Panc1 (cell line): ENCODE data around the gene FRY.

Experiments used
- CTCF ChIP-seq: fragments of 450-650 bp; IDR thresholded peaks from 2 replicates; pipeline ENCODE4 v1.5.1; 2017; ENCODE audit warnings: mild to moderate bottlenecking
- POLR2AphosphoS5 ChIP-seq: IDR thresholded peaks from 2 replicates; pipeline ENCODE4 v1.6.1; 2012; ENCODE audit warnings: mild to moderate bottlenecking, low read depth, low read length, moderate library complexity
- SIN3A ChIP-seq: IDR thresholded peaks from 2 replicates; pipeline ENCODE4 v1.6.1; 2012; ENCODE audit warnings: low read depth, mild to moderate bottlenecking, low read length, moderate library complexity, borderline replicate concordance; ENCODE audit not compliant: insufficient read depth
- TF ChIP-seq, protein P1 (sequence below), 2 experiments: IDR thresholded peaks; 2 replicates each; pipeline ENCODE4 v1.6.1; 2011 to 2012; ENCODE audit warnings: low read depth in 2 of 2, control low read depth in 1 of 2, low read length in 1 of 2, mild to moderate bottlenecking in 1 of 2, moderate library complexity in 1 of 2; ENCODE audit not compliant: insufficient read depth in 1 of 2

- no peak for TF ChIP-seq POLR2AphosphoS5
- TF ChIP-seq, protein P1, sequence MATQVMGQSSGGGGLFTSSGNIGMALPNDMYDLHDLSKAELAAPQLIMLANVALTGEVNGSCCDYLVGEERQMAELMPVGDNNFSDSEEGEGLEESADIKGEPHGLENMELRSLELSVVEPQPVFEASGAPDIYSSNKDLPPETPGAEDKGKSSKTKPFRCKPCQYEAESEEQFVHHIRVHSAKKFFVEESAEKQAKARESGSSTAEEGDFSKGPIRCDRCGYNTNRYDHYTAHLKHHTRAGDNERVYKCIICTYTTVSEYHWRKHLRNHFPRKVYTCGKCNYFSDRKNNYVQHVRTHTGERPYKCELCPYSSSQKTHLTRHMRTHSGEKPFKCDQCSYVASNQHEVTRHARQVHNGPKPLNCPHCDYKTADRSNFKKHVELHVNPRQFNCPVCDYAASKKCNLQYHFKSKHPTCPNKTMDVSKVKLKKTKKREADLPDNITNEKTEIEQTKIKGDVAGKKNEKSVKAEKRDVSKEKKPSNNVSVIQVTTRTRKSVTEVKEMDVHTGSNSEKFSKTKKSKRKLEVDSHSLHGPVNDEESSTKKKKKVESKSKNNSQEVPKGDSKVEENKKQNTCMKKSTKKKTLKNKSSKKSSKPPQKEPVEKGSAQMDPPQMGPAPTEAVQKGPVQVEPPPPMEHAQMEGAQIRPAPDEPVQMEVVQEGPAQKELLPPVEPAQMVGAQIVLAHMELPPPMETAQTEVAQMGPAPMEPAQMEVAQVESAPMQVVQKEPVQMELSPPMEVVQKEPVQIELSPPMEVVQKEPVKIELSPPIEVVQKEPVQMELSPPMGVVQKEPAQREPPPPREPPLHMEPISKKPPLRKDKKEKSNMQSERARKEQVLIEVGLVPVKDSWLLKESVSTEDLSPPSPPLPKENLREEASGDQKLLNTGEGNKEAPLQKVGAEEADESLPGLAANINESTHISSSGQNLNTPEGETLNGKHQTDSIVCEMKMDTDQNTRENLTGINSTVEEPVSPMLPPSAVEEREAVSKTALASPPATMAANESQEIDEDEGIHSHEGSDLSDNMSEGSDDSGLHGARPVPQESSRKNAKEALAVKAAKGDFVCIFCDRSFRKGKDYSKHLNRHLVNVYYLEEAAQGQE (IDR thresholded peaks at IDR 0.05; ENCODE audit: insufficient read depth in 1 of 2, low read depth in 2 of 2, low read length in 1 of 2) = no peak
- no peak for TF ChIP-seq CTCF
- no peak for TF ChIP-seq SIN3A
These were observed 50.0 kb downstream of the FRY start for GRCh38 chr13:32081591-32081990.
